ENCODE measurements around the gene SPECC1L. TPM values are rescaled to one million over a fixed set of nuclear protein-coding genes. Genes with fewer than 3 reads are reported as not detected.

SPECC1L gene
- total RNA-seq, 2 donors from 2014 or later, result 32.7 to 38.9 TPM

- H3K9me3 Mint-ChIP-seq, result peaks cover 0 to 3% of the 10 kb centered on the region in 2 donors
- peaks cover 13 to 16% of the 10 kb centered on the region in 2 donors for H3K36me3 Mint-ChIP-seq
- DNase-seq (ENCODE audit: low spot score in 2 of 2) (no peak), ATAC-seq (no peak)
- no peak overlapping the region for H3K27ac Mint-ChIP-seq
These were observed 86.9 kb downstream of the SPECC1L start for GRCh38 chr22:24357547-24357946.

GRCh38 chr22:24358105-24358836, 87.6 kb downstream of the SPECC1L start:
- H3K36me3 Mint-ChIP-seq, result peaks cover 6 to 8% of the 10 kb centered on the region in 2 donors
- DNase-seq (ENCODE audit: low spot score in 2 of 2) (no peak), ATAC-seq (no peak)
- H3K27ac Mint-ChIP-seq, result no peak overlapping the region
- H3K9me3 Mint-ChIP-seq, result peaks cover 0 to 3% of the 10 kb centered on the region in 2 donors

GRCh38 chr22:24359452-24360120, 89.0 kb downstream of the SPECC1L start:
- Mint-ChIP-seq H3K36me3 (no peaks in the 10 kb centered on the region), H3K27ac (peak overlapping the region in 1 of 2 donors; percentile 56), H3K9me3 (no peaks in the 10 kb centered on the region)
- DNase-seq (ENCODE audit: low spot score in 2 of 2), result no peak
- ATAC-seq, result no peak

- Mint-ChIP-seq H3K27ac (no peak overlapping the region), H3K9me3 (no peaks in the 10 kb centered on the region), H3K36me3 (no peaks in the 10 kb centered on the region)
- ATAC-seq (no peak), DNase-seq (ENCODE audit: low spot score in 2 of 2) (no peak)
These were observed 91.5 kb downstream of the SPECC1L start for GRCh38 chr22:24361976-24362646.

GRCh38 chr22:24363243-24363642, 92.6 kb downstream of the SPECC1L start:
- Mint-ChIP-seq H3K9me3 (no peaks in the 10 kb centered on the region), H3K27ac (no peak overlapping the region), H3K36me3 (peaks cover 0 to 5% of the 10 kb centered on the region in 2 donors)
- DNase-seq (ENCODE audit: low spot score in 2 of 2) (no peak), ATAC-seq (no peak)

- DNase-seq (ENCODE audit: low spot score in 2 of 2) (no peak), ATAC-seq (no peak)
- Mint-ChIP-seq H3K9me3 (no peaks in the 10 kb centered on the region), H3K27ac (no peak overlapping the region), H3K36me3 (peaks cover 24 to 27% of the 10 kb centered on the region in 2 donors)
These were observed 96.1 kb downstream of the SPECC1L start for GRCh38 chr22:24366701-24367100.

- ATAC-seq (no peak), DNase-seq (ENCODE audit: low spot score in 2 of 2) (no peak)
- Mint-ChIP-seq H3K9me3 (no peaks in the 10 kb centered on the region), H3K27ac (no peak overlapping the region), H3K36me3 (peaks cover 33 to 36% of the 10 kb centered on the region in 2 donors)
These were observed 97.2 kb downstream of the SPECC1L start for GRCh38 chr22:24367841-24368240.

- ATAC-seq (no peak), DNase-seq (ENCODE audit: low spot score in 2 of 2) (no peak)
- H3K36me3 Mint-ChIP-seq, result peaks cover 34 to 48% of the 10 kb centered on the region in 2 donors
- H3K27ac Mint-ChIP-seq, result peak overlapping the region in 1 of 2 donors; percentile 72
- no peaks in the 10 kb centered on the region for H3K9me3 Mint-ChIP-seq
These were observed 99.8 kb downstream of the SPECC1L start for GRCh38 chr22:24370401-24370800.

GRCh38 chr22:24376002-24376401, 105.4 kb downstream of the SPECC1L start:
- ATAC-seq (no peak), DNase-seq (ENCODE audit: low spot score in 2 of 2) (no peak)
- Mint-ChIP-seq H3K9me3 (no peaks in the 10 kb centered on the region), H3K27ac (no peak overlapping the region), H3K36me3 (peaks cover 11 to 36% of the 10 kb centered on the region in 2 donors)

- no peak for ATAC-seq
- DNase-seq (ENCODE audit: low spot score in 2 of 2), result no peak
- Mint-ChIP-seq H3K9me3 (no peaks in the 10 kb centered on the region), H3K36me3 (peaks cover 7 to 30% of the 10 kb centered on the region in 2 donors), H3K27ac (no peak overlapping the region)
These were observed 106.0 kb downstream of the SPECC1L start for GRCh38 chr22:24376586-24376985.

- DNase-seq (ENCODE audit: low spot score in 2 of 2) (no peak), ATAC-seq (peak; percentile 57 to 68)
- H3K36me3 Mint-ChIP-seq, result peaks cover 0 to 13% of the 10 kb centered on the region in 2 donors
- no peaks in the 10 kb centered on the region for H3K9me3 Mint-ChIP-seq
- H3K27ac Mint-ChIP-seq, result no peak overlapping the region
These were observed 108.9 kb downstream of the SPECC1L start for GRCh38 chr22:24379536-24379935.

GRCh38 chr22:24380220-24380904, 109.7 kb downstream of the SPECC1L start:
- H3K27ac Mint-ChIP-seq, result no peak overlapping the region
- H3K36me3 Mint-ChIP-seq, result peaks cover 0 to 5% of the 10 kb centered on the region in 2 donors
- no peak for DNase-seq (ENCODE audit: low spot score in 2 of 2)
- no peaks in the 10 kb centered on the region for H3K9me3 Mint-ChIP-seq
- ATAC-seq, result no peak

GRCh38 chr22:24380905-24381230, 110.2 kb downstream of the SPECC1L start:
- H3K27ac Mint-ChIP-seq, result no peak overlapping the region
- H3K9me3 Mint-ChIP-seq, result no peaks in the 10 kb centered on the region
- no peak for ATAC-seq
- DNase-seq (ENCODE audit: low spot score in 2 of 2), result no peak
- H3K36me3 Mint-ChIP-seq, result peaks cover 0 to 5% of the 10 kb centered on the region in 2 donors

GRCh38 chr22:24383061-24383460, 112.4 kb downstream of the SPECC1L start:
- no peak overlapping the region for H3K27ac Mint-ChIP-seq
- DNase-seq (ENCODE audit: low spot score in 2 of 2) (no peak), ATAC-seq (no peak)
- H3K9me3 Mint-ChIP-seq, result no peaks in the 10 kb centered on the region
- no peaks in the 10 kb centered on the region for H3K36me3 Mint-ChIP-seq

- no peak for ATAC-seq
- Mint-ChIP-seq H3K9me3 (no peaks in the 10 kb centered on the region), H3K27ac (no peak overlapping the region), H3K36me3 (no peaks in the 10 kb centered on the region)
- no peak for DNase-seq (ENCODE audit: low spot score in 2 of 2)
These were observed 113.5 kb downstream of the SPECC1L start for GRCh38 chr22:24384131-24384530.

GRCh38 chr22:24386937-24387471, 116.4 kb downstream of the SPECC1L start:
- ATAC-seq (no peak), DNase-seq (ENCODE audit: low spot score in 2 of 2) (no peak)
- H3K36me3 Mint-ChIP-seq, result peaks cover 0 to 4% of the 10 kb centered on the region in 2 donors
- no peak overlapping the region for H3K27ac Mint-ChIP-seq
- no peaks in the 10 kb centered on the region for H3K9me3 Mint-ChIP-seq

- ATAC-seq (no peak), DNase-seq (ENCODE audit: low spot score in 2 of 2) (no peak)
- no peaks in the 10 kb centered on the region for H3K9me3 Mint-ChIP-seq
- no peak overlapping the region for H3K27ac Mint-ChIP-seq
- H3K36me3 Mint-ChIP-seq, result peaks cover 0 to 4% of the 10 kb centered on the region in 2 donors
These were observed 119.0 kb downstream of the SPECC1L start for GRCh38 chr22:24389680-24390079.

Measured in activated naive CD4-positive, alpha-beta T cell treated with anti-CD3 and anti-CD28 coated beads, Interleukin-2, amount 50 U/mL, for 72 hours (primary cell).